Stimulated activated CD8-positive, alpha-beta memory T cell treated with anti-CD3 and anti-CD28 coated beads, Interleukin-4, amount 100 ng/mL, for 24 hours (primary cell): Measurements from ENCODE around the gene PDE12.
"Not testable (repeated sequence)": the region's sequence is repeated elsewhere in the genome, so short reads cannot be mapped to it uniquely, and the experiment has no call there.

ENCODE experiments used
- DNase-seq: peaks from one replicate; pipeline ENCODE4 v3.0.0-alpha.2; 2020; ENCODE audit warnings: low read depth

The PDE12 gene

DNA sequence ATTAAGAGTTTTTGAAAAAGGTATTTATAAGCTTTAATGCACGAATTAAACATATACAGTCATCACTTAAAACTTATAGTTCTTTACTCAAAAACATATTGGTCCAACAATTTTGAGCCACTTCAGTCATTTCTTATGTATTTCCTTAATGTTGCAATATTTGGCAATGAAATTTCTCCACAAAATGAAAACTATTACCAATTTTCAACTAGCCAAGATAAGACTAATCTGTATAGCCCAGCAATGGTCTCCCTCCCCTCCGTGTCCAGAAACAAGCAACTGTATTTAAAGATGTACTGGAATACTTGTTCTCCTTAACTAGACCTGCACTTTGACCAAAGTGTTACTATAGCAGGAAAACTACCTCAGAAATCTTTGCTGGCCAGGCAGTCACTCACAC lies 31.8 kb downstream of the PDE12 start:
- DNase-seq: no peak

GRCh38 chr3:57592306-57592705 lies 36.2 kb downstream of the PDE12 start:
- no peak for DNase-seq

DNA sequence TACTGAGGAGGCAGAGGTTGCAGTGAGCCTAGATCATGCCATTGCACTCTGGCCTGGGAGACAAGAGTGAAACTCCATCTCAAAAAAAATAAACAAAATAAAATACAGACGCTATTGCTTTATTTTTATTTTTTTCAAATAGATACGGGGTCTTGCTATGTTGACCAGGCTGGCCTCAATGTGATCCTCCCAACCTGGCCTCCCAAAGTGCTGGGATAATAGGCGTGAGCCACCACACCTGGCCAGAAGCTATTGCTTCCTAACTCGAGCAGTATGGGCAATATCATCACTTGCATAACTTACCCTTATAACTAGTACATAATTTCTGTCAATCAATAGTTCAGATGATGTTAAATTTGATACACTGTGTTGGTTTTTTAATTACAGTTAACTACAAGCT lies 38.1 kb downstream of the PDE12 start:
- no peak for DNase-seq

- DNase-seq: no peak
Observed at GRCh38 chr3:57594576-57594975, 38.5 kb downstream of the PDE12 start.

GRCh38 chr3:57596495-57597126 lies 40.5 kb downstream of the PDE12 start:
- peak; percentile 43 for DNase-seq

- DNase-seq: peak; percentile 99
Observed at GRCh38 chr3:57597127-57597923, 41.3 kb downstream of the PDE12 start, which contains the start of gene ARF4. ARF4 (minus strand) TSS chr3:57597344; CDS start chr3:57597140, 204 bp downstream.

GRCh38 chr3:57598765-57599360 lies 42.8 kb downstream of the PDE12 start:
- DNase-seq: no peak

DNA sequence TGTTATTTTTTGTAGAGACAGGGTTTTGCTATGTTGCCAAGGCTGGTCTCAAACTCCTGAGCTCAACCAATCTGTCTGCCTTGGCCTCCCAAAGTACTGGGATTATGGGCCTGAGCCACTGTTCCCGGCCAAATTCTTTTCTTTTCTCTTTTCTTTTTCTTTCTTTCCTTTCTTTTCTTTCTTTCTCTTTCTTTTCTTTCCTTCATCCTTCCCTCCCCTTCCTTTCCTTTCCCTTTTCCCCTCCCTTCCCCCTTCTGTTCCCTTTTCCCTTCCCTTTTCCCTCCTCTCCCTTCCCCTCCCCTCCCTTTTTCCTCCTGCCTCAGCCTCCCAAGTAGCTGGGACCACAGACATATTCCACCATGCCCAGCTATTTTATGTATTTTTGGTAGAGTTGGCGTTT lies 44.1 kb downstream of the PDE12 start:
- no peak for DNase-seq

DNA sequence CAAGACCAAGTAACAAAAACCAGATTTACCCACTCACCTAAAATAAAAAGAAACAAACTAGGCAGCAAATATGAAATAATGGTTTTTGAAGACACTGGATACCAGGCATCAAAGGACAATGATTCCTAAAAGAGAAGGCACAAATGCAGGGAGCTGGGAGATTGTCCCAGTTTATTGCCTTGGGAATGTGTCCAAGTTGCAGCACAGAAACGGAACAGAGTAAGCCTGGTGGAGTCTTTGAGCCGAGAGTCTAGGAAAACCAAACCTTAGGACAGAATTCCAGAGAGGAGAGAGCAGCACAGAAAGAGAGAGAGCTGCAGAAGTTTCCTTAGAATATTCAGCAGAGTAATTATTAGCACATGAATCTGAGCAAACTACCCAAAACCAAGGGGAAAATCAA lies 48.9 kb downstream of the PDE12 start:
- no peak for DNase-seq

DNA sequence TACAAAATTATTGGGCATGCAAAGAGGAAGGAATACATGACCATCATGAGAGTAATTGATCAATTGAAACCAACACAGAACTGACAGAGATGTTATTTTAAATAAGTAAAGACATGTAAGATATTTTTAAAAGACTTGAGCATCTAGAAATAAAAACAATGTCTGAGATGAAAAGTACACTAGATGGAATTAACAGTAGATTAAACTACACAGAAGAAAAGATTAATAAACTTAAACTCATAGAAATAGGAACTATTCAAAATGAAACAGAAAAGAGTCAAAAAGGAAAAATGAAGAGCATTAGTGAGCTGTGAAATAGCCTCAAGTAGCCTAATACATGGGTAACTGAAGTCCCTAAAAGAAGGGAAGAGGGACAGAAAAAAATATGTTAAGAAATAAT lies 49.6 kb downstream of the PDE12 start:
- DNase-seq: no peak

- not testable (repeated sequence) for DNase-seq
Observed at GRCh38 chr3:57611870-57612269, 55.8 kb downstream of the PDE12 start.

- no peak for DNase-seq
Observed at GRCh38 chr3:57616233-57616632, 60.2 kb downstream of the PDE12 start.
